HepG2 (cell line): Measurements from ENCODE around the gene SLC35F4. TPM values are rescaled to one million over a fixed set of nuclear protein-coding genes. Genes with fewer than 3 reads are reported as not detected.

ENCODE experiments used
- ATAC-seq: fragments of 200-7000 bp; cut with Tn5 transposase; 3 replicates; pipeline ENCODE4 v1.9.1; 2020; ENCODE audit warnings: mild to moderate bottlenecking, moderate library complexity
- BruUV-seq: library from RNA; stranded (reverse); fragments of 400-500 nt; replicated peaks from 2 replicates; lab custom pipeline; 2021; lab: Mats Ljungman, UMichigan
- CTCF ChIA-PET: fragments of 300-600 bp; formaldehyde crosslinking; extraction: SDS; loops from one replicate; lab custom pipeline; 2021; ENCODE audit warnings: low total read pairs, inconsistent platforms, low intra/inter-chr PET ratio; lab: Yijun Ruan, JAX
- POLR2A ChIA-PET: fragments of 350-600 bp; sonication (Branson Sonifier 250); formaldehyde crosslinking; loops from one replicate; lab custom pipeline; 2020; ENCODE audit warnings: antibody characterized with exemption, inconsistent platforms; lab: Yijun Ruan, JAX
- DNase-seq: peaks from one replicate; pipeline ENCODE4 v3.0.0-alpha.2; 2015; ENCODE audit warnings: low spot score
- FAIRE-seq: peaks from 3 replicates; lab custom pipeline; 2011; peaks lifted over from hg19 to GRCh38; lab: Jason Lieb, UNC
- H2AFZ ChIP-seq: one replicate; pipeline ENCODE4 v1.6.1; 2011; ENCODE audit warnings: low read length, inconsistent platforms
- H3K27ac ChIP-seq: fragments of 300-600 bp; 3 replicates; pipeline ENCODE4 v1.8.0; 2011; ENCODE audit warnings: mixed run types, mild to moderate bottlenecking, mixed read lengths, low read length, inconsistent platforms; ENCODE audit not compliant: insufficient read depth; ENCODE audit errors: extremely low read length
- H3K27me3 ChIP-seq, 2 experiments: fragments of 200-600 bp in 1 of 2; 2 replicates in 1 of 2; 3 replicates in 1 of 2; pipeline versions ENCODE4 v1.6.0 to v1.8.0; 2011; ENCODE audit warnings: low read length in 2 of 2, mild to moderate bottlenecking in 2 of 2, moderate library complexity in 2 of 2, inconsistent platforms in 1 of 2; ENCODE audit not compliant: insufficient read depth in 2 of 2, control insufficient read depth in 1 of 2
- H3K36me3 ChIP-seq, 2 experiments: fragments of 200-600 bp in 1 of 2; replicated peaks in 1 of 2; 2 replicates in 1 of 2; 3 replicates in 1 of 2; pipeline versions ENCODE4 v1.5.1 to v1.8.0; 2011; ENCODE audit warnings: low read length in 2 of 2, inconsistent platforms in 1 of 2; ENCODE audit not compliant: insufficient read depth in 2 of 2, control insufficient read depth in 1 of 2
- H3K4me1 ChIP-seq: 2 replicates; pipeline ENCODE4 v1.5.1; 2012; ENCODE audit warnings: low read length, inconsistent platforms; ENCODE audit not compliant: insufficient read depth
- H3K4me2 ChIP-seq: 2 replicates; pipeline ENCODE4 v1.6.0; 2011; ENCODE audit warnings: low read depth, low read length, inconsistent platforms
- H3K4me3 ChIP-seq, 3 experiments: fragments of 200-600 bp in 1 of 3; sonication (generic), shearing (Covaris generic) in 1 of 3; replicated peaks in 1 of 3; 2 replicates each; pipeline ENCODE4 v1.5.1; 2011 to 2016; ENCODE audit warnings: low read length in 3 of 3, inconsistent platforms in 2 of 3, low read depth in 2 of 3, mild to moderate bottlenecking in 2 of 3, control low read depth in 1 of 3, mixed read lengths in 1 of 3; ENCODE audit not compliant: insufficient read depth in 1 of 3
- H3K79me2 ChIP-seq: one replicate; pipeline ENCODE4 v1.6.1; 2011; ENCODE audit warnings: low read length, inconsistent platforms; ENCODE audit not compliant: insufficient read depth
- H3K9ac ChIP-seq: 2 replicates; pipeline ENCODE4 v1.6.0; 2011; ENCODE audit warnings: mild to moderate bottlenecking, low read depth, low read length, inconsistent platforms; ENCODE audit not compliant: insufficient read depth
- H3K9me3 ChIP-seq: 2 replicates; pipeline ENCODE4 v1.5.1; 2012; ENCODE audit warnings: mild to moderate bottlenecking, low read length
- H4K20me1 ChIP-seq: 2 replicates; pipeline ENCODE4 v1.6.0; 2011; ENCODE audit warnings: inconsistent platforms, mild to moderate bottlenecking, low read length, moderate library complexity; ENCODE audit not compliant: insufficient read depth
- CENPT ChIP-seq: sonication (generic); formaldehyde crosslinking; IDR thresholded peaks from 2 replicates; pipeline ENCODE4 v1.8.0; 2022; ENCODE audit warnings: low read depth, mild to moderate bottlenecking, moderate library complexity, missing genetic modification reagents
- CREM ChIP-seq, 2 experiments: sonication (generic) in 1 of 2; formaldehyde crosslinking in 1 of 2; IDR thresholded peaks; 2 replicates each; pipeline versions ENCODE4 v1.4.0 to v1.6.1; 2016 to 2020; ENCODE audit warnings: antibody characterized with exemption in 1 of 2, mild to moderate bottlenecking in 1 of 2, missing genetic modification reagents in 1 of 2
- EP300 ChIP-seq, 3 experiments: sonication (generic) in 1 of 3; formaldehyde crosslinking in 1 of 3; IDR thresholded peaks; 2 replicates each; pipeline versions ENCODE4 v1.5.1 to v1.6.1; 2011 to 2020; ENCODE audit warnings: low read depth in 2 of 3, low read length in 2 of 3, borderline replicate concordance in 1 of 3, improper control_type of control experiment in 1 of 3, mild to moderate bottlenecking in 1 of 3, missing genetic modification reagents in 1 of 3, moderate library complexity in 1 of 3
- GATA4 ChIP-seq: sonication (generic); IDR thresholded peaks from 2 replicates; pipeline ENCODE4 v1.6.1; 2016; ENCODE audit warnings: antibody characterized with exemption, low read depth, borderline replicate concordance
- LCORL ChIP-seq, 2 experiments: fragments of 450-650 bp in 1 of 2; sonication (generic) in 1 of 2; formaldehyde crosslinking in 1 of 2; IDR thresholded peaks; 2 replicates each; pipeline versions ENCODE4 v1.5.0 to v1.6.1; 2017 to 2020; ENCODE audit warnings: antibody characterized with exemption in 1 of 2, missing genetic modification reagents in 1 of 2
- SP5 ChIP-seq: IDR thresholded peaks from 2 replicates; pipeline ENCODE4 v1.6.1; 2016; ENCODE audit warnings: low read depth, borderline replicate concordance
- ZNF350 ChIP-seq: sonication (generic); formaldehyde crosslinking; IDR thresholded peaks from 2 replicates; pipeline ENCODE4 v1.4.0; 2020; ENCODE audit warnings: mild to moderate bottlenecking, low read depth, missing genetic modification reagents, borderline replicate concordance
- ZNF432 ChIP-seq: sonication (generic); formaldehyde crosslinking; IDR thresholded peaks from 2 replicates; pipeline ENCODE4 v1.5.0; 2020; ENCODE audit warnings: missing genetic modification reagents, mild to moderate bottlenecking, borderline replicate concordance
- ZNF496 ChIP-seq: sonication (generic); formaldehyde crosslinking; IDR thresholded peaks from 2 replicates; pipeline ENCODE4 v1.8.1; 2023; ENCODE audit warnings: mild to moderate bottlenecking, moderate library complexity, missing genetic modification reagents; ENCODE audit not compliant: insufficient replicate concordance
- ZNF501 ChIP-seq: sonication (generic); formaldehyde crosslinking; IDR thresholded peaks from 2 replicates; pipeline ENCODE4 v1.5.1; 2020; ENCODE audit warnings: mild to moderate bottlenecking, moderate library complexity, missing genetic modification reagents
- ZNF879 ChIP-seq: sonication (generic); formaldehyde crosslinking; IDR thresholded peaks from 2 replicates; pipeline ENCODE4 v1.8.1; 2023; ENCODE audit warnings: missing genetic modification reagents
- WGBS: methylation state at CpG from one replicate; pipeline ENCODE4 v1.1.6; 2017; ENCODE audit warnings: low lambda C conversion rate; 5-methylcytosine and 5-hydroxymethylcytosine counted together
- in situ Hi-C: cut with HindIII; loops from 2 replicates; pipeline ENCODE4 v1.10.0; 2017; ENCODE audit warnings: low pct_unique_long_range_greater_than_20kb; ENCODE audit not compliant: extremely low pct_ligation_motif_present
- intact Hi-C: fragments of 100-400 bp; cut with micrococcal nuclease; formaldehyde crosslinking; loops from one replicate; pipeline ENCODE4 v1.10.0; 2022; ENCODE audit not compliant: unreplicated experiment
- polyA plus RNA-seq, 8 experiments: library from polyadenylated mRNA; depleted of rRNA in 3 of 8; stranded (reverse) in 7 of 8; unstranded in 1 of 8; fragments of >200 nt; fragmentation: Illumina TruSeq in 4 of 8; extraction: Trizol in 4 of 8; gene quantifications; 2 replicates each; pipeline versions ENCODE4 v1.2.1 to v1.2.3, GENCODE V29; 2011 to 2016; ENCODE audit warnings: low read depth in 4 of 8, missing spikeins in 1 of 8, mixed read lengths in 1 of 8; ENCODE audit not compliant: insufficient read depth in 1 of 8
- total RNA-seq, 5 experiments: library from RNA; depleted of rRNA; stranded (reverse); fragments of >200 nt; fragmentation: Illumina TruSeq; extraction: Trizol; gene quantifications; 2 replicates each; pipeline ENCODE4 v1.2.3, GENCODE V29; 2016; ENCODE audit warnings: low read depth in 1 of 5
- TF ChIP-seq, protein P1 (sequence below): sonication (generic); formaldehyde crosslinking; conservative IDR thresholded peaks from 2 replicates; pipeline ENCODE4 v1.8.0; 2022; ENCODE audit warnings: missing genetic modification reagents
- TF ChIP-seq, protein P2 (sequence below): sonication (generic); formaldehyde crosslinking; IDR thresholded peaks from 2 replicates; pipeline ENCODE4 v1.4.0; 2020; ENCODE audit warnings: missing genetic modification reagents
- TF ChIP-seq, protein P3 (sequence below): IDR thresholded peaks from 2 replicates; pipeline ENCODE4 v1.6.1; 2016; ENCODE audit warnings: control low read depth

The SLC35F4 gene
- total and polyA plus RNA-seq, 2 of the 13 experiments (the other 11 are each of a cell fraction or from before 2014, with no cell fraction given): not detected

DNA sequence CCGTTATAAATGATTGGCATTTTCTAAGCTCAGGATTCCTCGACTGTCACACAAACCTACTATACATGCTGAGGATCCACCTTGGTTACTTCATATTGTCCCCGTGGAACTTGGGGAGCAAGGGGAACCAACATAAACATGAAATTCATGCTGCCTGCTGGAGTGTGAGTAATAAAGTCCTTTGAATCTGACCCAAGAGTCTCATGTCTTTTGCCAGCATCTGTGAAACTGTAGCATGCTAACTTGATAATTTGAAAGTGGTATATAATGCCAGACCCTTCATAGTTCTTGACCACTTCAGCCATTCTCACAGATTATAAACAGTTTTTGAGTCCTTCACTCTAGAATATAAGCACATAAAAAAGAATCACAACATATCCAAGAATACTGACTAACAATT, 17.1 kb downstream of the SLC35F4 start:
- POLR2A ChIA-PET: no interaction called here
- TF ChIP-seq, protein P1, sequence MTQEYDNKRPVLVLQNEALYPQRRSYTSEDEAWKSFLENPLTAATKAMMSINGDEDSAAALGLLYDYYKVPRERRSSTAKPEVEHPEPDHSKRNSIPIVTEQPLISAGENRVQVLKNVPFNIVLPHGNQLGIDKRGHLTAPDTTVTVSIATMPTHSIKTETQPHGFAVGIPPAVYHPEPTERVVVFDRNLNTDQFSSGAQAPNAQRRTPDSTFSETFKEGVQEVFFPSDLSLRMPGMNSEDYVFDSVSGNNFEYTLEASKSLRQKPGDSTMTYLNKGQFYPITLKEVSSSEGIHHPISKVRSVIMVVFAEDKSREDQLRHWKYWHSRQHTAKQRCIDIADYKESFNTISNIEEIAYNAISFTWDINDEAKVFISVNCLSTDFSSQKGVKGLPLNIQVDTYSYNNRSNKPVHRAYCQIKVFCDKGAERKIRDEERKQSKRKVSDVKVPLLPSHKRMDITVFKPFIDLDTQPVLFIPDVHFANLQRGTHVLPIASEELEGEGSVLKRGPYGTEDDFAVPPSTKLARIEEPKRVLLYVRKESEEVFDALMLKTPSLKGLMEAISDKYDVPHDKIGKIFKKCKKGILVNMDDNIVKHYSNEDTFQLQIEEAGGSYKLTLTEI (CRISPR knock-in tag): no peak
- TF ChIP-seq CREM (IDR thresholded peaks at IDR 0.05): no peak
- TF ChIP-seq CREM (CRISPR knock-in tag; IDR thresholded peaks at IDR 0.05): no peak
- no peak for TF ChIP-seq CENPT (CRISPR knock-in tag)
- TF ChIP-seq ZNF496 (CRISPR knock-in tag): no peak
- TF ChIP-seq, protein P2, sequence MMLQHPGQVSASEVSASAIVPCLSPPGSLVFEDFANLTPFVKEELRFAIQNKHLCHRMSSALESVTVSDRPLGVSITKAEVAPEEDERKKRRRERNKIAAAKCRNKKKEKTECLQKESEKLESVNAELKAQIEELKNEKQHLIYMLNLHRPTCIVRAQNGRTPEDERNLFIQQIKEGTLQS (CRISPR knock-in tag): no peak
- no peak for TF ChIP-seq ZNF432 (CRISPR knock-in tag)
- no peak for TF ChIP-seq LCORL (IDR thresholded peaks at IDR 0.05)
- TF ChIP-seq LCORL (CRISPR knock-in tag; IDR thresholded peaks at IDR 0.05): no peak
- no peak for TF ChIP-seq GATA4
- TF ChIP-seq SP5 (CRISPR knock-in tag): no peak
- no peak for TF ChIP-seq ZNF501 (CRISPR knock-in tag)
- TF ChIP-seq, protein P3, sequence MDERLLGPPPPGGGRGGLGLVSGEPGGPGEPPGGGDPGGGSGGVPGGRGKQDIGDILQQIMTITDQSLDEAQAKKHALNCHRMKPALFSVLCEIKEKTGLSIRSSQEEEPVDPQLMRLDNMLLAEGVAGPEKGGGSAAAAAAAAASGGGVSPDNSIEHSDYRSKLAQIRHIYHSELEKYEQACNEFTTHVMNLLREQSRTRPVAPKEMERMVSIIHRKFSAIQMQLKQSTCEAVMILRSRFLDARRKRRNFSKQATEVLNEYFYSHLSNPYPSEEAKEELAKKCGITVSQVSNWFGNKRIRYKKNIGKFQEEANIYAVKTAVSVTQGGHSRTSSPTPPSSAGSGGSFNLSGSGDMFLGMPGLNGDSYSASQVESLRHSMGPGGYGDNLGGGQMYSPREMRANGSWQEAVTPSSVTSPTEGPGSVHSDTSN (CRISPR knock-in tag): no peak
- TF ChIP-seq EP300 (IDR thresholded peaks at IDR 0.05; ENCODE audit: low read depth in 2 of 2, low read length in 2 of 2): no peak
- no peak for TF ChIP-seq EP300 (CRISPR knock-in tag; IDR thresholded peaks at IDR 0.05; ENCODE audit: borderline replicate concordance)
- TF ChIP-seq ZNF350: no peak
- no peak for TF ChIP-seq ZNF879 (CRISPR knock-in tag)
- 0% methylated on average over 3 of the region's 3 CpGs for WGBS
- Histone ChIP-seq H3K9ac (no peak overlapping the region), H3K9me3 (no peaks in the 10 kb centered on the region), H2AFZ (no peak overlapping the region), H4K20me1 (no peaks in the 10 kb centered on the region), H3K36me3 (no peaks in the 10 kb centered on the region), H3K4me2 (no peak overlapping the region), H3K27me3 (no peaks in the 10 kb centered on the region), H3K27ac (no peak overlapping the region), H3K4me3 (no peak overlapping the region), H3K4me1 (no peaks in the 10 kb centered on the region), H3K79me2 (no peaks in the 10 kb centered on the region)
- in situ Hi-C loops: no loop called here
- intact Hi-C loops: no loop called here
- CTCF ChIA-PET: no interaction called here
- FAIRE-seq (no peak), DNase-seq (no peak), ATAC-seq (no peak)
- BruUV-seq: no TSS peak
